Hindlimb muscle (tissue), 1 donor: Measurements from ENCODE around the gene FAM149B1. TPM values are rescaled to one million over a fixed set of nuclear protein-coding genes. Genes with fewer than 3 reads are reported as not detected.
A peak's percentile ranks its signal among the peaks of the same experiment; 100 is the strongest.

ENCODE experiments used
- DNase-seq: peaks from one replicate; pipeline ENCODE4 v3.0.0-alpha.2; 2013
- polyA plus RNA-seq: library from polyadenylated mRNA; unstranded; fragments of 120-200 nt; gene quantifications from one replicate; pipeline ENCODE4 v1.2.1, GENCODE V29; 2013; ENCODE audit not compliant: insufficient read length

FAM149B1 gene
- polyA plus RNA-seq, 1 donor = 24.7 TPM

GRCh38 chr10:73174148-73174925 is 6.4 kb downstream of the FAM149B1 start:
- DNase-seq = no peak

- no peak for DNase-seq
Measured at GRCh38 chr10:73182568-73182967, 14.6 kb downstream of the FAM149B1 start.

GRCh38 chr10:73183667-73184281 is 15.9 kb downstream of the FAM149B1 start:
- no peak for DNase-seq

- DNase-seq = no peak
Measured at GRCh38 chr10:73186266-73186665, 18.3 kb downstream of the FAM149B1 start.

- DNase-seq = no peak
Measured at GRCh38 chr10:73190188-73190587, 22.3 kb downstream of the FAM149B1 start.

GRCh38 chr10:73205081-73205480 is 37.2 kb downstream of the FAM149B1 start:
- no peak for DNase-seq

GRCh38 chr10:73205890-73206289 is 38.0 kb downstream of the FAM149B1 start:
- no peak for DNase-seq

GRCh38 chr10:73206385-73206784 is 38.5 kb downstream of the FAM149B1 start:
- no peak for DNase-seq

- peak; percentile 6 for DNase-seq
Measured at GRCh38 chr10:73207883-73208282, 40.0 kb downstream of the FAM149B1 start.

GRCh38 chr10:73209705-73210104 is 41.8 kb downstream of the FAM149B1 start:
- no peak for DNase-seq

- DNase-seq = no peak
Measured at GRCh38 chr10:73210395-73211105, 42.6 kb downstream of the FAM149B1 start.

GRCh38 chr10:73211106-73211811 is 43.3 kb downstream of the FAM149B1 start:
- no peak for DNase-seq

- DNase-seq = no peak
Measured at GRCh38 chr10:73215749-73216148, 47.8 kb downstream of the FAM149B1 start.

GRCh38 chr10:73217628-73218027 is 49.7 kb downstream of the FAM149B1 start:
- no peak for DNase-seq

- no peak for DNase-seq
Measured at GRCh38 chr10:73218431-73219191, 50.7 kb downstream of the FAM149B1 start.

- no peak for DNase-seq
Measured at GRCh38 chr10:73219384-73219783, 51.5 kb downstream of the FAM149B1 start.

GRCh38 chr10:73220989-73221388 is 53.1 kb downstream of the FAM149B1 start:
- no peak for DNase-seq

- DNase-seq = no peak
Measured at GRCh38 chr10:73225518-73225917, 57.6 kb downstream of the FAM149B1 start.

- DNase-seq = no peak
Measured at GRCh38 chr10:73226663-73227062, 58.7 kb downstream of the FAM149B1 start.

- DNase-seq = no peak
Measured at GRCh38 chr10:73228247-73228646, 60.3 kb downstream of the FAM149B1 start.

- no peak for DNase-seq
Measured at GRCh38 chr10:73229567-73229966, 61.6 kb downstream of the FAM149B1 start.

GRCh38 chr10:73232887-73233286 is 65.0 kb downstream of the FAM149B1 start:
- no peak for DNase-seq
